Liver (tissue), 5 donors: ENCODE results near the gene HRH2. TPM values are rescaled to one million over a fixed set of nuclear protein-coding genes. Genes with fewer than 3 reads are reported as not detected.

Source experiments
- polyA plus RNA-seq, 2 donors: library from polyadenylated mRNA; stranded (reverse) in 1 of 2; unstranded in 1 of 2; fragments of 200-250 nt in 1 of 2; fragments of >200 nt in 1 of 2; fragmentation: Nextera tagmentation in 1 of 2; extraction: Ambion mirVana in 1 of 2; gene quantifications; one replicate each; pipeline versions ENCODE4 v1.2.1 to v1.2.3, GENCODE V29; 2013 to 2015
- small RNA-seq: library from RNA; depleted of rRNA; stranded (forward); fragments of <200 nt; gene quantifications from one replicate; pipeline ENCODE3, GENCODE V24; 2014
- total RNA-seq, 2 donors: library from RNA; depleted of rRNA; stranded (reverse); fragments of >200 nt; gene quantifications; one replicate each; pipeline ENCODE4 v1.2.3, GENCODE V29; 2014
- donor health status: healthy.
- donor health status: healthy.
- donor health status: healthy.

The HRH2 gene
- total and polyA plus RNA-seq, 4 donors = 0.44 to 2.6 (median 1.3) TPM

Small RNAs within 50 kb of the gene (small RNA-seq; reads per million reads assigned to genes)
- gene RN7SKP148 (not detected), gene RNU6-226P (not detected)

Other genes starting within 250 kb of the HRH2 start
- gene DRD1, start 213.9 kb upstream of the HRH2 start, total RNA-seq = under 1 TPM in 1 of 2 donors, not detected in 1; 0.17 TPM
- gene DRD1, start 213.9 kb upstream of the HRH2 start, polyA plus RNA-seq = under 1 TPM in 1 of 2 donors, not detected in 1; 0.05 TPM
- gene SFXN1, start 179.5 kb upstream of the HRH2 start, total RNA-seq = 100 to 1,000 TPM in 1 of 2 donors, 10 to 100 TPM in 1; 47.3 to 241 TPM
- 10 to 100 TPM; 51.0 to 56.4 TPM for gene SFXN1, start 179.5 kb upstream of the HRH2 start, polyA plus RNA-seq
- gene CPLX2, start 213.5 kb downstream of the HRH2 start, total RNA-seq = not detected
- gene CPLX2, start 213.5 kb downstream of the HRH2 start, polyA plus RNA-seq = under 1 TPM in 1 of 2 donors, not detected in 1; 0.05 TPM